ENCODE results near the gene C5orf58.

DNA sequence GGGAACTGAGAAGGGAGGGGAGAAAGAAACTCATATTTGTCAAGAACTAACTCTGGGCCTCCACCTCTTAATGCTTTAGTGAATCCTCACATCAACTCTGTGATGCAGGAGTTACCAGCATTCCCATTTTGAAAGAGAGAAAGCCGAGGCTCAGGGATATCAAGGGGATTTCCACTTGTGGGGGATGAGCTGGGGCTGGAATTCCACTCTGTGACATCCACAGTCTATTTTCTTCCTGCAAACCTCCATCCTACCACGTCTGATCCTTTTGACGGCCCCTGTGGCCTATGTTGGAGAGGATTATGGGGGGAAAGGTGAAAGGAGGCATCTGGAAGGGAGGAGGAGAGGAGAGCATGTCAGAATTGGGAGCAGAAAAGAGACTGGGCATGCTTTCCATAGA is 55.8 kb downstream of the C5orf58 start:
- TF ChIP-seq POLR2A (IDR thresholded peaks at IDR 0.05; ENCODE audit: low read depth, low read length), result no peak
- no peak for TF ChIP-seq TAF1 (IDR thresholded peaks at IDR 0.05; ENCODE audit: borderline replicate concordance, low read depth, low read length)
